Prostate gland (tissue), 2 donors: ENCODE measurements around the gene CPNE4.

Source experiments
- CTCF ChIP-seq, 4 experiments: fragments of 200-600 bp in 2 of 4; fragments of 450-650 bp in 2 of 4; sonication (generic) in 2 of 4; IDR thresholded peaks; 1 replicate in 3 of 4; 2 replicates in 1 of 4; pipeline ENCODE4 v1.5.1; 2016 to 2019; ENCODE audit warnings: antibody characterized with exemption in 4 of 4, mild to moderate bottlenecking in 2 of 4, moderate library complexity in 2 of 4
- POLR2A ChIP-seq: fragments of 450-650 bp; IDR thresholded peaks from one replicate; pipeline ENCODE4 v1.6.1; 2016; ENCODE audit warnings: antibody characterized with exemption, mild to moderate bottlenecking

- no peak for TF ChIP-seq CTCF (IDR thresholded peaks at IDR 0.05)
- TF ChIP-seq POLR2A, result no peak
Measured at GRCh38 chr3:131658115-131658514, 376.7 kb downstream of the CPNE4 start.
